ENCODE results near the gene FNTB. TPM values are rescaled to one million over a fixed set of nuclear protein-coding genes. Genes with fewer than 3 reads are reported as not detected.
"Not testable (repeated sequence)": the region's sequence is repeated elsewhere in the genome, so short reads cannot be mapped to it uniquely, and the experiment has no call there.

The FNTB gene
- total RNA-seq, 1 donor from 2014 or later: 21.6 TPM

DNA sequence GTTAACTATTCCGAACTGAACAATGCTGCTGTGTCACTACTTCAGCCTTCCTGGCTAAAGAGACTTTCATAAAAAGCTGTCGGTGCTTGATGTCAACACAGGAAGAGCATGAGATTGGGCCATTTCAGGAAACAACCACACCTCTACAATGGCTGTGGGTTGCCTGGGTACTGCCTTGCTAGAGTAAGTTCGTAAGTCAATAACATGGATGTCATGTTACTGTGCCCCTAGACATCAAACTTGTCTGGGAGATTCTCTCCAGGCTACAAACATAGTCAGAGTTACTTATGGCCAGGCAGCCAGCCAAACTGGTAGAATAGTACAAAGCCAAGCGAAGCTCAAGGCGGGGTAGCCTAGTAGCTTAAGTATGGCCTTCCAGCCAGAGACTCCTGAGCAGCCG lies 92.5 kb downstream of the FNTB start:
- DNase-seq (ENCODE audit: low spot score): no peak
- peaks cover 11% of the 10 kb centered on the region for H3K4me1 Mint-ChIP-seq (ENCODE audit: low read depth)
- H3K36me3 Mint-ChIP-seq (ENCODE audit: low read depth): peaks cover 47% of the 10 kb centered on the region
- H3K27me3 Mint-ChIP-seq (ENCODE audit: low read depth): no peaks in the 10 kb centered on the region
- TF ChIP-seq, protein P1, sequence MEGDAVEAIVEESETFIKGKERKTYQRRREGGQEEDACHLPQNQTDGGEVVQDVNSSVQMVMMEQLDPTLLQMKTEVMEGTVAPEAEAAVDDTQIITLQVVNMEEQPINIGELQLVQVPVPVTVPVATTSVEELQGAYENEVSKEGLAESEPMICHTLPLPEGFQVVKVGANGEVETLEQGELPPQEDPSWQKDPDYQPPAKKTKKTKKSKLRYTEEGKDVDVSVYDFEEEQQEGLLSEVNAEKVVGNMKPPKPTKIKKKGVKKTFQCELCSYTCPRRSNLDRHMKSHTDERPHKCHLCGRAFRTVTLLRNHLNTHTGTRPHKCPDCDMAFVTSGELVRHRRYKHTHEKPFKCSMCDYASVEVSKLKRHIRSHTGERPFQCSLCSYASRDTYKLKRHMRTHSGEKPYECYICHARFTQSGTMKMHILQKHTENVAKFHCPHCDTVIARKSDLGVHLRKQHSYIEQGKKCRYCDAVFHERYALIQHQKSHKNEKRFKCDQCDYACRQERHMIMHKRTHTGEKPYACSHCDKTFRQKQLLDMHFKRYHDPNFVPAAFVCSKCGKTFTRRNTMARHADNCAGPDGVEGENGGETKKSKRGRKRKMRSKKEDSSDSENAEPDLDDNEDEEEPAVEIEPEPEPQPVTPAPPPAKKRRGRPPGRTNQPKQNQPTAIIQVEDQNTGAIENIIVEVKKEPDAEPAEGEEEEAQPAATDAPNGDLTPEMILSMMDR (IDR thresholded peaks at IDR 0.05): no peak
- H3K4me3 Mint-ChIP-seq (ENCODE audit: unreplicated experiment): no peak overlapping the region
- H3K27ac Mint-ChIP-seq (ENCODE audit: unreplicated experiment): no peak overlapping the region
- no peaks in the 10 kb centered on the region for H3K9me3 Mint-ChIP-seq (ENCODE audit: low read depth)

DNA sequence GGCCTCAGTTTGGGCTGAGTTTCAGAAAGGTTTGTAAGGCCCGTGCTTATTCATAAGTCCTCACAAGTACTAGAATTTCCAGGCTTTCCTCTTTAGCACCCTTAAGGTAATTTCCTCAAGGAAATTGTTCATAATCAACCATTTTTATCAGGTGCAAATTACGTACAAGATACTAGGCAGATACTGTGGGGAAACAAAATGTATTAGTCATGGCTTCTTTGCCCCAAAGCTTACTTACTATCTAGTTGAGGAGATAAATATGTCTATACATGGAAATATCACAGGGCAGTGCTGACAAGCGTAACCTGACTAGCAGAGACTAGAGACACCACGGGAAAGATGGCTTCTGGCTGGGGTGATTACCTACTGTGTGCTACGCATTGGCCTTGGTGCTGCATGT lies 93.1 kb downstream of the FNTB start:
- no peak overlapping the region for H3K4me3 Mint-ChIP-seq (ENCODE audit: unreplicated experiment)
- H3K27me3 Mint-ChIP-seq (ENCODE audit: low read depth): no peaks in the 10 kb centered on the region
- H3K36me3 Mint-ChIP-seq (ENCODE audit: low read depth): peaks cover 46% of the 10 kb centered on the region
- H3K9me3 Mint-ChIP-seq (ENCODE audit: low read depth): no peaks in the 10 kb centered on the region
- DNase-seq (ENCODE audit: low spot score): no peak
- TF ChIP-seq, protein P1 (IDR thresholded peaks at IDR 0.05): no peak
- H3K27ac Mint-ChIP-seq (ENCODE audit: unreplicated experiment): no peak overlapping the region
- H3K4me1 Mint-ChIP-seq (ENCODE audit: low read depth): peaks cover 5% of the 10 kb centered on the region

DNA sequence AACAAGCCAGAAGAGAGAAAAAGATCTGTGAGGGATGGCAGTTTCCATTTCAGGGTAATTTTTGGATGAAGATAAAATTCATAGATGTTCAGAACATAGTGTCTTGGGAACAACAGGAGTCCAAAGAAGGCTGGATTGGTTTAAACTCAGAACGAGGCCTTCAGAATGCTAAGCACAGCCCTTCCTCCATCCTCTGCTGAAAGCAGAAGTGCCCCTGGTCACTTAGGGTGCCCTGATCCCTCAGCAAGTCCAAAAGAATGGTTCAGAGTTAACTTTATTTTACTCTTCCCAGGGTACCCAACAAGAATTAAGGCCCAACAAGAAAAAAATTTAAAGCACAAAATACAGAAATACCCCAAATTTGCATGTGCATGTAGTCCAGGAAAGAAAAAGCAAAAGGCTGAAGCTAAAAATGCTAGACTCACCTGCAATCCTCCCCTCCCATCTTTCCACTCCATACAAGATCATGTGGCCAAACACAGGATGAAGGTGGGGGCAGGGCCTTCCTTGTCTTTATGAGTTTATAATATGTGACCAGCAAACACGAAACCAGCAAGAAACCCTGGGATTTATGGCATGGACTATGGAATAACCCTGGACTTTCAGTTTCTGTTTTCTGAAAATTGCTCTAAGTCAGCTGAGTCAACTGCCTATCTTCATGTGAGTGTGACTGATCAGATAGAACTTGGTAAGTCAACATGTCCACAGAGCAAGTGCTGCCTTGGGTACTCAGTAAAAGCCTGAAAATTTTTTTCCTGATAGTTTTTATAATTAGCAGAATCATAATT lies 94.5 kb downstream of the FNTB start:
- Mint-ChIP-seq H3K36me3 (ENCODE audit: low read depth) (peaks cover 42% of the 10 kb centered on the region), H3K4me1 (ENCODE audit: low read depth) (no peaks in the 10 kb centered on the region), H3K27me3 (ENCODE audit: low read depth) (no peaks in the 10 kb centered on the region), H3K27ac (ENCODE audit: unreplicated experiment) (peak overlapping the region; percentile 59), H3K9me3 (ENCODE audit: low read depth) (no peaks in the 10 kb centered on the region), H3K4me3 (ENCODE audit: unreplicated experiment) (no peak overlapping the region)
- TF ChIP-seq, protein P1 (IDR thresholded peaks at IDR 0.05): no peak
- DNase-seq (ENCODE audit: low spot score): no peak

DNA sequence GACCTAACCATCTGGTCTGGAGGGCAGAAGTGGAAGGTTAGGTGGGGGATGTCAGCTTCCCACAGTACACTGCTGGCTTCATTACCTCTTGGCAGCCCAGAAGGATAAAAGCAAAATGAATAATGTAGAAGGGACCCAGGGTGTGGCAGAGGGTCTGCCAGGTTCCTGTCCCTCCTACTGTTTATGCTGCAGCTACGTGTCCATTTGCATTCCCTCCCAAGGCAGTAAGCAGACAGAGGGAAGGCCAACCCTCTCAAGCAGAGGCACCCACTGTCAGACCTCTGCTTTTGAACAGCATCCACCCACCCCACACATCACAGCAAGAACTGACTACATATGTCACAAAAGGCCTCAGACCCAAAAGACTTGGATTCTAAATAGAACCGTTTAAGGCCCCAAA lies 96.2 kb downstream of the FNTB start:
- DNase-seq (ENCODE audit: low spot score): no peak
- Mint-ChIP-seq H3K27me3 (ENCODE audit: low read depth) (no peaks in the 10 kb centered on the region), H3K27ac (ENCODE audit: unreplicated experiment) (no peak overlapping the region), H3K4me1 (ENCODE audit: low read depth) (no peaks in the 10 kb centered on the region), H3K9me3 (ENCODE audit: low read depth) (peaks cover 2% of the 10 kb centered on the region), H3K36me3 (ENCODE audit: low read depth) (peaks cover 47% of the 10 kb centered on the region), H3K4me3 (ENCODE audit: unreplicated experiment) (no peak overlapping the region)
- TF ChIP-seq, protein P1 (IDR thresholded peaks at IDR 0.05): no peak

DNA sequence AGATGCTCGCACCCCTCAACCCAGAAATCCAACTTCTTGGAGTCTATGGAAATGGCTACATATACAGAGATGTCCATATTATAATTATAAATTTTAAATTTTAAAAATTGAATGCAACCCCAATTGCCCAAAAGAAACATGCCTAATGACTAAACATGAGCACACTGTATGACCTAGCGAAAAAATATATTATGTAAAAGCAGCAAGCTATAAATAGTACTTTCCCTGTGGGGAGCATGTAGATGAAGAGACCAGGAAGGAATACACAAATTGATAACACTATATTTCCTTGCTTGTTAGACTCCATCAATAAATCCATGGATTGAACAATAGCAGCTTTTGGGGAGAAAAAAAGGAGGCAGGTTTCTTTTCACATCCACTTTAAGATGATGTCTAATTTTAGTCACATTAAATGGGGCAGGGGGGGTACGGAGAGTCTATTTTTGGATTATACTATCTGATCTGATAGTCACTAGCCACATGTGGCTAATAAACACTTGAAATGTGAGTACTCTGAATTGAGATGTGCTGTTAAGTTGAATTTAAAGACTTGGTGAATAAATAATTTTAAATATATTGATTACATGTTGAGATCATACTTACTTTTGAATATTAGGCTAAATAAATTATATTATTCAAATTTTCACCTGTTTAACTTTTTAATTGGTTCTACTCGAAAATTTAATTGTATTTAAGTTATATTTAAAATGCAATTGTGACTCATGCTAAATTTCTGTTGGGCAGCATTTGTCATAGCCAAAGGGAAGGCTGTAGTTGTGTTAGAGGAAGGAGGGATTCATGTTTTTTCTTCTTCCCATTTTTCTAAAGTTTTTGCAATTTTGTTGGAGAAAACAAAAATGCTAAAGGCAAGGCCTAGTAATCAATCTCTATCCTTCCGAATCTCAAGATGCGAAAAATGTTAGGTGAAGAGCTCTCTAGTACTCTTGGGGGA lies 98.1 kb downstream of the FNTB start:
- Mint-ChIP-seq H3K4me1 (ENCODE audit: low read depth) (no peaks in the 10 kb centered on the region), H3K4me3 (ENCODE audit: unreplicated experiment) (no peak overlapping the region), H3K36me3 (ENCODE audit: low read depth) (peaks cover 50% of the 10 kb centered on the region), H3K9me3 (ENCODE audit: low read depth) (peaks cover 2% of the 10 kb centered on the region), H3K27ac (ENCODE audit: unreplicated experiment) (no peak overlapping the region), H3K27me3 (ENCODE audit: low read depth) (no peaks in the 10 kb centered on the region)
- no peak for DNase-seq (ENCODE audit: low spot score)
- TF ChIP-seq, protein P1 (IDR thresholded peaks at IDR 0.05): no peak

DNA sequence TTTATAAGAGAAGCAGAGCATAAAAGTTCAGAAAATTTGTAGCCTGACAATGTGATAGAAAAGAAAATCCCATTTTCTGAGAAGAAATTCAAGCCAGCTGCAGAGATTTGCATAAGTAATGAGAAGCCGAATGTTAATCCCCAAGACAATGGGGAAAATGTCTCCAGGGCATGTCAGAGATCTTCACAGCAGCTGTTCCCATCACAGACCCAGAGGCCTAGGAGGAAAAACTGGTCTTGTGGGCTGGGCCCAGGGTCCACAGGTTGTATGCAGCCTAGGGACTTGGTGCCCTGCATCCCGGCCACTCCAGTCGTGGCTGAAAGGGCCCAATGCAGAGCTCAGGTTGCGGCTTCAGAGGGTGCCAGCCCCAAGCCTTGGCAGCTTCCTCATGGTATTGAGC lies 100.0 kb downstream of the FNTB start:
- H3K4me3 Mint-ChIP-seq (ENCODE audit: unreplicated experiment); DNase-seq (ENCODE audit: low spot score); H3K9me3 Mint-ChIP-seq (ENCODE audit: low read depth); H3K4me1 Mint-ChIP-seq (ENCODE audit: low read depth); H3K27me3 Mint-ChIP-seq (ENCODE audit: low read depth): not testable (repeated sequence)
- Mint-ChIP-seq H3K27ac (ENCODE audit: unreplicated experiment) (peak overlapping the region; percentile 22), H3K36me3 (ENCODE audit: low read depth) (peaks cover 49% of the 10 kb centered on the region)

DNA sequence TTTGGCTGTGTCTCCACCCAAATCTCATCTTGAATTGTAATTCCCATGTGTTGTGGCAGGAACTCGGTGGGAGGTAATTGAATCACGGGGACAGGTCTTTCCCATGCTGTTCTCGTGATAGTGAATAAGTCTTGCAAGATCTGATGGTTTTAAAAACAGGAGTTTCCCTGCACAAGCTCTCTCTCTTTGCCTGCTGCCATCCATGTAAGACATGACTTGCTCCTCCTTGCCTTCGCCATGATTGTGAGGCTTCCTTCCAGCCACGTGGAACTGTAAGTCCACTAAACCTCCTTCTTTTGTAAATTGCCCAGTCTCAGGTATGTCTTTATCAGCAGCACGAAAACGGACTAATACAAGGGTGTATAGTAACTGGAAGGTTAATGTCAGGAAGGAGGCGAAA lies 101.1 kb downstream of the FNTB start:
- peaks cover 46% of the 10 kb centered on the region for H3K36me3 Mint-ChIP-seq (ENCODE audit: low read depth)
- H3K4me1 Mint-ChIP-seq (ENCODE audit: low read depth); H3K4me3 Mint-ChIP-seq (ENCODE audit: unreplicated experiment): not testable (repeated sequence)

More for the DNA sequence above, 101.1 kb downstream of the FNTB start:
- DNase-seq (ENCODE audit: low spot score); H3K27me3 Mint-ChIP-seq (ENCODE audit: low read depth); H3K27ac Mint-ChIP-seq (ENCODE audit: unreplicated experiment); H3K9me3 Mint-ChIP-seq (ENCODE audit: low read depth): not testable (repeated sequence)
